Lung (tissue), 12 donors: ENCODE measurements around the gene LRP1. TPM values are rescaled to one million over a fixed set of nuclear protein-coding genes. Genes with fewer than 3 reads are reported as not detected.

Experiments
- ATAC-seq: fragments of 200-7000 bp; cut with Tn5 transposase; one replicate; pipeline ENCODE4 v1.9.1; 2020; ENCODE audit warnings: moderate number of reproducible peaks; ENCODE audit not compliant: insufficient read depth, low FRiP score
- DNase-seq, 3 donors: peaks; one replicate each; pipeline ENCODE4 v3.0.0-alpha.2; 2013 to 2017
- H3K27ac ChIP-seq, 2 donors: one replicate each; pipeline ENCODE4 v1.5.1; 2013; ENCODE audit warnings: mild to moderate bottlenecking in 2 of 2, moderate library complexity in 2 of 2, control low read depth in 1 of 2, inconsistent platforms in 1 of 2, low read depth in 1 of 2, low read length in 1 of 2
- H3K27me3 ChIP-seq, 3 donors: one replicate each; pipeline ENCODE4 v1.5.1; 2013; ENCODE audit warnings: low read length in 2 of 3; ENCODE audit not compliant: control insufficient read depth in 3 of 3, insufficient read depth in 3 of 3
- H3K36me3 ChIP-seq, 4 donors: one replicate each; pipeline ENCODE4 v1.5.1; 2013; ENCODE audit warnings: low read length in 4 of 4, mild to moderate bottlenecking in 1 of 4, moderate library complexity in 1 of 4; ENCODE audit not compliant: control insufficient read depth in 4 of 4, insufficient read depth in 4 of 4
- H3K4me1 ChIP-seq, 5 donors: one replicate each; pipeline ENCODE4 v1.5.1; 2013; ENCODE audit warnings: low read length in 5 of 5, mild to moderate bottlenecking in 2 of 5, moderate library complexity in 1 of 5; ENCODE audit not compliant: control insufficient read depth in 5 of 5, insufficient read depth in 5 of 5
- H3K4me3 ChIP-seq: one replicate; pipeline ENCODE4 v1.5.1; 2013; ENCODE audit warnings: mild to moderate bottlenecking, control low read depth, moderate library complexity
- H3K9ac ChIP-seq, 2 donors: one replicate each; pipeline ENCODE4 v1.5.1; 2013; ENCODE audit warnings: low read length in 2 of 2, control low read depth in 1 of 2; ENCODE audit not compliant: insufficient read depth in 1 of 2
- H3K9me3 ChIP-seq, 4 donors: one replicate each; pipeline ENCODE4 v1.5.1; 2013; ENCODE audit warnings: low read length in 3 of 4, mild to moderate bottlenecking in 1 of 4, moderate library complexity in 1 of 4; ENCODE audit not compliant: control insufficient read depth in 4 of 4, insufficient read depth in 3 of 4
- CTCF ChIP-seq: IDR thresholded peaks from 2 replicates; pipeline ENCODE4 v1.5.1; 2012; ENCODE audit warnings: mild to moderate bottlenecking; ENCODE audit errors: control extremely low read depth, extremely low read depth
- WGBS, 2 donors: extraction: QIAGEN DNeasy Blood & Tissue Kit; methylation state at CpG; one replicate each; pipeline ENCODE4 v1.1.7; 2013; 5-methylcytosine and 5-hydroxymethylcytosine counted together
- polyA plus RNA-seq, 2 donors: library from polyadenylated mRNA; stranded (reverse); fragments of 200-250 nt; gene quantifications; one replicate each; pipeline ENCODE4 v1.2.1, GENCODE V29; 2013
- total RNA-seq, 2 donors: library from RNA; depleted of rRNA in 1 of 2; stranded (reverse); fragments of >200 nt in 1 of 2; gene quantifications; one replicate each; pipeline ENCODE4 v1.2.1, GENCODE V29; 2014 to 2021
- donor health status: control.
- donor health status: control.
- donor health status: Bipolar disorder and iron deficiency.
- donor health status: healthy.
- donor health status: DM: yes; HTN: yes; CAD: no.

The LRP1 gene
- total and polyA plus RNA-seq, 4 donors = 52.6 to 338 (median 122) TPM

DNA sequence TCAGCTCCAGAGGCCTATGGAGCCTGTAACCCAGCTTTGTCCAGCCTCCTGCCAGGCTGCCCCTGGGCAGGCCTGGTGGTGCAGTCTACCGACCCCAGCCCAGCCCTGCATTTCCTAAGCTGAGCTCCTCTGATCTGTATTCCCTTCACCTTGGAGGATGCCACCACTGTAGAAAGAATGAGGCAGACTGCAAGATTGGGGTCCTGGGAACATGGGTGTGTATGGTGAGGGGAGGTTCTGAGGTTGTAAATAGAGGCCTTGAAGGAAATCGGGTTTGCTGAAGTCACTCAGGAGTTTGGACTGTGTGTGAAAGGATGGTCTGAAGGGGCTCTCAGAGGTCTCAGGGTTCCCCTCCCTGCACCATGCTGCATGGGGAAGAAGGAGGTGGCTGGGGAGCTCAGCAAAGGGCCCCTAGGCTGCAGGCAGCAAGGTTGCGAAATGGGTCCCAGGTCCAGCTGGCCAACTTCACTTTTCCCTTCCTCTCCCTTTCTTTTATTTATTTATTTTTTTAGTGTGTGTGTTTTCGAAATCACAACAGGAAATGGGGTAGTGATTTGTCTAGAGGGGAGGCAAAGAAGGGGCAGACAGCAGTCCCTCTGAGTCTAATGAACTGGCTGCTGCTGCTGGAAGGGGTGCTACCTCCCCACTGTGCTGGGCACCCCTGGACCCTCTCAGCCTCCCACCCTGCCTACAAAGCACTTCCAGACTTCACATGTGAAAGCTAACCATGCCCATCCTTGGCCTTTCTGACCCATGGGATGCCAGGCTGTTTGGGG lies 20.4 kb downstream of the LRP1 start:
- Histone ChIP-seq H3K4me1 (peaks cover 17 to 78% (median 44%) of the 10 kb centered on the region in 5 donors), H3K9me3 (no peaks in the 10 kb centered on the region), H3K9ac (peak overlapping the region in 1 of 2 donors; percentile 14), H3K4me3 (no peak overlapping the region), H3K27me3 (no peaks in the 10 kb centered on the region), H3K27ac (peak overlapping the region; percentile 68 to 86), H3K36me3 (peaks cover 0 to 46% (median 28%) of the 10 kb centered on the region in 4 donors)
- DNase-seq = peak; percentile 86 to 95 (median 93)
- no peak for TF ChIP-seq CTCF
- WGBS, 2 donors = 36 to 37% methylated on average over 4 of the region's 4 CpGs
- ATAC-seq = peak; percentile 19

GRCh38 chr12:57149245-57149900 lies 21.1 kb downstream of the LRP1 start:
- DNase-seq = peak; percentile 87 to 95 (median 93)
- Histone ChIP-seq H3K27me3 (no peaks in the 10 kb centered on the region), H3K4me1 (peaks cover 17 to 78% (median 44%) of the 10 kb centered on the region in 5 donors), H3K9me3 (no peaks in the 10 kb centered on the region), H3K36me3 (peaks cover 0 to 47% (median 32%) of the 10 kb centered on the region in 4 donors), H3K27ac (peak overlapping the region; percentile 68 to 86), H3K4me3 (no peak overlapping the region), H3K9ac (peak overlapping the region in 1 of 2 donors; percentile 40)
- no peak for TF ChIP-seq CTCF
- 48 to 53% methylated on average over 13 of the region's 13 CpGs for WGBS, 2 donors
- peak; percentile 48 for ATAC-seq

DNA sequence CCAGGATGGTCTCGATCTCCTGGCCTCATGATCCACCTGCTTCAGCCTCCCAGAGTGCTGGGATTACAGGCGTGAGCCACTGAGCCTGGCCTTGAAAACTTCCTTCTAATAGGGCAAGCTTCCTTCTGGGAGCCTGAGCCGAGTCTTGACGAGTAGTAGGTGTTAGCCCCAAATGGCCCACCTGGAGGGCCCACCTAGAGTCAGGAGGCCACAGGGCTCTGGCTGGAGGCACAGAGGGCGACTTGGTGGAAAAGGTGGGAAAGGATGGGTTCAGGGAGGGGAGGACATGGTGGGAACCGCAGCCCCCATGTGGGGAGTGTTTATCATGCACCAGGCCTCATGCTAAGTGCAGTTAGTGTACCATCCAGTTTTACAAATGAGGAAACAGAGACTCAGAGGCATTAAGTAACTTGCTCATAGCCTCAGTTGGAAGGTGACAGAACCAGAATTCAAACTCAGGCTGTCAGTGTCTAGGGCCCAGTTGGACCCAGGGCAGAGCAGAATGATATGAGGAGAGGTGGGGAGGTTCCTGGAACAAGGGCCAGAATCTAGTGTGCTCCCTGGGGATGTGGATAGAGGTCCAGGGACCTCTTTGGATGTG lies 22.2 kb downstream of the LRP1 start:
- Histone ChIP-seq H3K4me1 (peaks cover 17 to 72% (median 44%) of the 10 kb centered on the region in 5 donors), H3K27me3 (no peaks in the 10 kb centered on the region), H3K27ac (peak overlapping the region in 1 of 2 donors; percentile 37), H3K36me3 (peaks cover 0 to 48% (median 29%) of the 10 kb centered on the region in 4 donors), H3K4me3 (no peak overlapping the region), H3K9ac (no peak overlapping the region), H3K9me3 (no peaks in the 10 kb centered on the region)
- no peak for DNase-seq
- no peak for TF ChIP-seq CTCF
- WGBS, 2 donors = 93 to 95% methylated on average over 6 of the region's 6 CpGs
- ATAC-seq = no peak
